Measurements from ENCODE around the gene TMEM106C.

Gene TMEM106C

GRCh38 chr12:47980779-47981495, 17.5 kb downstream of the TMEM106C start:
- FAIRE-seq: no peak

GRCh38 chr12:47981496-47982260, 18.3 kb downstream of the TMEM106C start:
- FAIRE-seq: no peak

GRCh38 chr12:47982311-47982710, 18.9 kb downstream of the TMEM106C start:
- no peak for FAIRE-seq

- no peak for FAIRE-seq
Observed at GRCh38 chr12:47982770-47983169, 19.4 kb downstream of the TMEM106C start.

- FAIRE-seq: no peak
Observed at GRCh38 chr12:47983541-47984115, 20.2 kb downstream of the TMEM106C start.

- FAIRE-seq: no peak
Observed at GRCh38 chr12:47984331-47984801, 21.0 kb downstream of the TMEM106C start.

- FAIRE-seq: no peak
Observed at GRCh38 chr12:47985596-47986290, 22.3 kb downstream of the TMEM106C start.

- no peak for FAIRE-seq
Observed at GRCh38 chr12:47986291-47986660, 22.9 kb downstream of the TMEM106C start.

- no peak for FAIRE-seq
Observed at GRCh38 chr12:47986832-47987231, 23.4 kb downstream of the TMEM106C start.

GRCh38 chr12:47987411-47988072, 24.1 kb downstream of the TMEM106C start:
- no peak for FAIRE-seq

GRCh38 chr12:47988073-47989022, 25.0 kb downstream of the TMEM106C start:
- no peak for FAIRE-seq

GRCh38 chr12:47989023-47989417, 25.6 kb downstream of the TMEM106C start:
- no peak for FAIRE-seq

GRCh38 chr12:47989666-47990065, 26.3 kb downstream of the TMEM106C start:
- FAIRE-seq: no peak

GRCh38 chr12:47990351-47991105, 27.1 kb downstream of the TMEM106C start:
- FAIRE-seq: no peak

- FAIRE-seq: no peak
Observed at GRCh38 chr12:47991106-47992061, 28.0 kb downstream of the TMEM106C start.

- no peak for FAIRE-seq
Observed at GRCh38 chr12:47992776-47993175, 29.4 kb downstream of the TMEM106C start.

GRCh38 chr12:47993491-47993890, 30.1 kb downstream of the TMEM106C start:
- no peak for FAIRE-seq

- no peak for FAIRE-seq
Observed at GRCh38 chr12:47995981-47996401, 32.6 kb downstream of the TMEM106C start.

- FAIRE-seq: no peak
Observed at GRCh38 chr12:47997321-47997720, 33.9 kb downstream of the TMEM106C start.
